K562 (cell line): ENCODE data around the gene GGPS1. TPM values are rescaled to one million over a fixed set of nuclear protein-coding genes. Genes with fewer than 3 reads are reported as not detected.

Source experiments
- ATAC-seq: fragments of 200-7000 bp; cut with Tn5 transposase; 3 replicates; pipeline ENCODE4 v1.9.1; 2020; ENCODE audit warnings: moderate library complexity
- BruUV-seq: library from RNA; stranded (reverse); fragments of 400-500 nt; replicated peaks from 2 replicates; lab custom pipeline; 2021; lab: Mats Ljungman, UMichigan
- CTCF ChIA-PET: fragments of 300-600 bp; formaldehyde crosslinking; extraction: SDS; loops from one replicate; lab custom pipeline; 2021; ENCODE audit warnings: low intra/inter-chr PET ratio; lab: Yijun Ruan, JAX
- POLR2A ChIA-PET: fragments of 300-600, 350-650 bp; sonication (Branson Sonifier 250); formaldehyde crosslinking; extraction: SDS; loops from one replicate; lab custom pipeline; 2021; ENCODE audit warnings: antibody characterized with exemption, inconsistent platforms; lab: Yijun Ruan, JAX
- DNase-seq, 4 experiments: peaks; one replicate each; pipeline versions ENCODE4 v3.0.0 to v3.0.0-alpha.2; 2011 to 2018; ENCODE audit warnings: low spot score in 3 of 4, mixed read lengths in 3 of 4; ENCODE audit errors: extremely low read depth in 1 of 4
- FAIRE-seq: peaks from 2 replicates; lab custom pipeline; 2011; peaks lifted over from hg19 to GRCh38; lab: Jason Lieb, UNC
- H2AFZ ChIP-seq: 2 replicates; pipeline ENCODE4 v1.6.0; 2011; ENCODE audit warnings: low read depth, low read length, control low read depth, inconsistent platforms
- H3K27ac ChIP-seq: fragments of 200-600 bp; 3 replicates; pipeline ENCODE4 v1.8.0; 2011; ENCODE audit warnings: low read depth, mild to moderate bottlenecking, control low read depth, inconsistent platforms, low read length, moderate library complexity, mixed read lengths; ENCODE audit errors: extremely low read depth
- H3K27me3 ChIP-seq, 2 experiments: fragments of 300-600 bp in 1 of 2; 2 replicates in 1 of 2; 3 replicates in 1 of 2; pipeline versions ENCODE4 v1.6.0 to v1.8.0; 2011; ENCODE audit warnings: inconsistent platforms in 2 of 2, low read length in 2 of 2, mild to moderate bottlenecking in 1 of 2, mixed read lengths in 1 of 2, moderate library complexity in 1 of 2; ENCODE audit not compliant: control insufficient read depth in 2 of 2, insufficient read depth in 2 of 2
- H3K36me3 ChIP-seq: fragments of 300-600 bp; 3 replicates; pipeline ENCODE4 v1.8.0; 2011; ENCODE audit warnings: mild to moderate bottlenecking, low read length, inconsistent platforms; ENCODE audit not compliant: control insufficient read depth, insufficient read depth
- H3K4me1 ChIP-seq, 2 experiments: fragments of 200-600 bp in 1 of 2; replicated peaks in 1 of 2; 2 replicates in 1 of 2; 3 replicates in 1 of 2; pipeline versions ENCODE4 v1.5.1 to v1.8.0; 2011; ENCODE audit warnings: inconsistent platforms in 2 of 2, low read length in 2 of 2, mild to moderate bottlenecking in 1 of 2, mixed read lengths in 1 of 2, moderate library complexity in 1 of 2; ENCODE audit not compliant: control insufficient read depth in 2 of 2, insufficient read depth in 2 of 2
- H3K4me2 ChIP-seq: 2 replicates; pipeline ENCODE4 v1.6.1; 2011; ENCODE audit warnings: low read length, control low read depth, inconsistent platforms, mixed read lengths; ENCODE audit not compliant: insufficient read depth
- H3K4me3 ChIP-seq: fragments of 200-600 bp; sonication (generic), shearing (Covaris generic); 2 replicates; pipeline ENCODE4 v1.5.1; 2016; ENCODE audit warnings: control low read depth, inconsistent platforms
- H3K79me2 ChIP-seq: fragments of 200-600 bp; 3 replicates; pipeline ENCODE4 v1.8.0; 2011; ENCODE audit warnings: low read length, inconsistent platforms; ENCODE audit not compliant: control insufficient read depth, insufficient read depth
- H3K9ac ChIP-seq, 2 experiments: 2 replicates each; pipeline versions ENCODE4 v1.6.0 to v1.6.1; 2011; ENCODE audit warnings: low read depth in 2 of 2, low read length in 2 of 2, control low read depth in 1 of 2, inconsistent platforms in 1 of 2, mild to moderate bottlenecking in 1 of 2, mixed read lengths in 1 of 2; ENCODE audit not compliant: insufficient read depth in 1 of 2
- H3K9me1 ChIP-seq: one replicate; pipeline ENCODE4 v1.6.0; 2011; ENCODE audit warnings: inconsistent platforms, mild to moderate bottlenecking, low read length, moderate library complexity; ENCODE audit not compliant: control insufficient read depth, insufficient read depth
- H3K9me3 ChIP-seq: replicated peaks from 2 replicates; pipeline ENCODE4 v1.5.1; 2011; ENCODE audit warnings: low read depth, low read length, inconsistent platforms; ENCODE audit not compliant: control insufficient read depth, insufficient read depth
- H4K20me1 ChIP-seq: replicated peaks from 2 replicates; pipeline ENCODE4 v1.6.1; 2011; ENCODE audit warnings: low read length, inconsistent platforms, mixed read lengths; ENCODE audit not compliant: control insufficient read depth, insufficient read depth
- ETV1 ChIP-seq: fragments of 450-650 bp; conservative IDR thresholded peaks from 2 replicates; pipeline ENCODE4 v1.6.1; 2016; ENCODE audit warnings: missing genetic modification characterization, control low read depth, low read depth, missing compliant biosample characterization
- FOXA3 ChIP-seq, 2 experiments: fragments of 450-650 bp in 1 of 2; sonication (generic) in 1 of 2; formaldehyde crosslinking; IDR thresholded peaks in 1 of 2; conservative IDR thresholded peaks in 1 of 2; 2 replicates each; pipeline versions ENCODE4 v1.4.0 to v1.8.0; 2020 to 2022; ENCODE audit warnings: mild to moderate bottlenecking in 2 of 2, missing genetic modification reagents in 1 of 2
- FOXK2 ChIP-seq, 2 experiments: fragments of 450-650 bp; IDR thresholded peaks in 1 of 2; conservative IDR thresholded peaks in 1 of 2; 2 replicates each; pipeline ENCODE4 v1.6.1; 2016; ENCODE audit warnings: low read depth in 2 of 2, mild to moderate bottlenecking in 1 of 2
- HDAC1 ChIP-seq, 2 experiments: fragments of 450-650 bp; IDR thresholded peaks; 2 replicates each; pipeline ENCODE4 v1.6.1; 2016 to 2017; ENCODE audit warnings: inconsistent platforms in 1 of 2, mild to moderate bottlenecking in 1 of 2, moderate library complexity in 1 of 2
- HDGF ChIP-seq: fragments of 450-650 bp; IDR thresholded peaks from 2 replicates; pipeline ENCODE4 v1.6.1; 2016
- JUND ChIP-seq, 2 experiments: IDR thresholded peaks; 2 replicates in 1 of 2; 3 replicates in 1 of 2; pipeline ENCODE4 v1.6.1; 2011; ENCODE audit warnings: borderline replicate concordance in 2 of 2, low read depth in 2 of 2, low read length in 2 of 2, improper control_type of control experiment in 1 of 2, missing biosample characterization in 1 of 2, missing genetic modification characterization in 1 of 2, missing genetic modification reagents in 1 of 2
- KLF16 ChIP-seq: IDR thresholded peaks from 2 replicates; pipeline ENCODE4 v1.6.1; 2016; ENCODE audit warnings: antibody characterized with exemption
- MEIS2 ChIP-seq: fragments of 450-650 bp; IDR thresholded peaks from 2 replicates; pipeline ENCODE4 v1.6.1; 2014; ENCODE audit warnings: mild to moderate bottlenecking; ENCODE audit not compliant: partially characterized antibody
- MYBL2 ChIP-seq, 2 experiments: fragments of 450-650 bp in 1 of 2; sonication (generic) in 1 of 2; formaldehyde crosslinking in 1 of 2; IDR thresholded peaks; 2 replicates each; pipeline versions ENCODE4 v1.6.1 to v1.8.1; 2017 to 2022; ENCODE audit warnings: borderline replicate concordance in 1 of 2, inconsistent platforms in 1 of 2, low read depth in 1 of 2, mild to moderate bottlenecking in 1 of 2, missing genetic modification reagents in 1 of 2, moderate library complexity in 1 of 2
- PHB ChIP-seq: fragments of 250-450 bp; sonication (Bioruptor Pico); IDR thresholded peaks from 2 replicates; pipeline ENCODE4 v1.5.0; 2021
- PHF8 ChIP-seq: fragments of 200-600 bp; sonication (generic); IDR thresholded peaks from 2 replicates; pipeline ENCODE4 v1.6.1; 2012; ENCODE audit warnings: mixed run types, mild to moderate bottlenecking, inconsistent platforms, low read length, moderate library complexity, borderline replicate concordance
- TCF7L2 ChIP-seq: fragments of 150-350 bp; IDR thresholded peaks from 2 replicates; pipeline ENCODE4 v1.6.1; 2016; ENCODE audit warnings: low read depth, mild to moderate bottlenecking, low read length, moderate library complexity
- TRIM24 ChIP-seq, 2 experiments: fragments of 450-650 bp; IDR thresholded peaks; 2 replicates each; pipeline ENCODE4 v1.6.1; 2016
- YY1 ChIP-seq, 3 experiments: IDR thresholded peaks; 2 replicates each; pipeline ENCODE4 v1.6.1; 2011; ENCODE audit warnings: low read length in 2 of 3, mild to moderate bottlenecking in 2 of 3, moderate library complexity in 2 of 3, borderline replicate concordance in 1 of 3, control low read depth in 1 of 3, low read depth in 1 of 3; ENCODE audit not compliant: insufficient read depth in 3 of 3, insufficient replicate concordance in 2 of 3, control insufficient read depth in 1 of 3, insufficient read length in 1 of 3; ENCODE audit errors: extremely low read depth in 1 of 3
- ZNF354B ChIP-seq: fragments of 250-450 bp; sonication (Bioruptor Pico); IDR thresholded peaks from 2 replicates; pipeline ENCODE4 v1.4.0; 2020
- WGBS: fragments of 100-300 bp; shearing (Covaris generic); methylation state at CpG from one replicate; pipeline ENCODE4 v1.1.6; 2016; ENCODE audit warnings: low coverage, mixed read lengths; ENCODE audit not compliant: insufficient coverage; ENCODE audit errors: missing lambda C conversion rate; 5-methylcytosine and 5-hydroxymethylcytosine counted together
- in situ Hi-C: fragments of 300-500 bp; cut with MboI; formaldehyde crosslinking; loops from 4 replicates; pipeline ENCODE4 v1.15.0; 2018; ENCODE audit warnings: inconsistent platforms, mixed read lengths
- intact Hi-C: fragments of 100-400 bp; cut with micrococcal nuclease; formaldehyde crosslinking; loops from 2 replicates; pipeline ENCODE4 v1.14.2; 2022
- polyA plus RNA-seq, 8 experiments: library from polyadenylated mRNA; depleted of rRNA in 4 of 8; stranded (reverse) in 5 of 8; unstranded in 3 of 8; fragments of >200 nt; fragmentation: Nextera tagmentation in 2 of 8; fragmentation: Illumina TruSeq in 1 of 8; extraction: Ambion mirVana in 2 of 8; extraction: Trizol in 1 of 8; gene quantifications; 2 replicates each; pipeline versions ENCODE4 v1.2.1 to v1.2.3, GENCODE V29; 2011 to 2014; ENCODE audit warnings: inconsistent platforms in 1 of 8, missing spikeins in 1 of 8
- total RNA-seq, 7 experiments: library from RNA; depleted of rRNA in 6 of 7; stranded (reverse); fragments of >200 nt in 6 of 7; fragmentation: Illumina TruSeq in 2 of 7; extraction: Trizol in 2 of 7; gene quantifications; 2 replicates each; pipeline versions ENCODE4 v1.2.1 to v1.2.3, GENCODE V29; 2011 to 2021; ENCODE audit warnings: low replicate concordance in 1 of 7
- TF ChIP-seq, protein P1 (sequence below), 2 experiments: fragments of 450-650 bp in 1 of 2; sonication (generic) in 1 of 2; formaldehyde crosslinking in 1 of 2; IDR thresholded peaks in 1 of 2; conservative IDR thresholded peaks in 1 of 2; 2 replicates each; pipeline versions ENCODE4 v1.6.1 to v1.8.1; 2016 to 2023; ENCODE audit warnings: mild to moderate bottlenecking in 2 of 2, moderate library complexity in 2 of 2, inconsistent platforms in 1 of 2, missing genetic modification reagents in 1 of 2
- TF ChIP-seq, protein P2 (sequence below): fragments of 250-450 bp; sonication (Bioruptor Pico); IDR thresholded peaks from 2 replicates; pipeline ENCODE4 v1.4.0; 2020; ENCODE audit warnings: mild to moderate bottlenecking, moderate library complexity
- TF ChIP-seq, protein P3 (sequence below): sonication (generic); formaldehyde crosslinking; IDR thresholded peaks from 2 replicates; pipeline ENCODE4 v1.9.0; 2022; ENCODE audit warnings: mild to moderate bottlenecking, missing genetic modification reagents

GGPS1 gene
- total and polyA plus RNA-seq, 9 of the 15 experiments (the other 6 are each of a cell fraction or from before 2014, with no cell fraction given), result 18.8 to 104 (median 56.3) TPM

DNA sequence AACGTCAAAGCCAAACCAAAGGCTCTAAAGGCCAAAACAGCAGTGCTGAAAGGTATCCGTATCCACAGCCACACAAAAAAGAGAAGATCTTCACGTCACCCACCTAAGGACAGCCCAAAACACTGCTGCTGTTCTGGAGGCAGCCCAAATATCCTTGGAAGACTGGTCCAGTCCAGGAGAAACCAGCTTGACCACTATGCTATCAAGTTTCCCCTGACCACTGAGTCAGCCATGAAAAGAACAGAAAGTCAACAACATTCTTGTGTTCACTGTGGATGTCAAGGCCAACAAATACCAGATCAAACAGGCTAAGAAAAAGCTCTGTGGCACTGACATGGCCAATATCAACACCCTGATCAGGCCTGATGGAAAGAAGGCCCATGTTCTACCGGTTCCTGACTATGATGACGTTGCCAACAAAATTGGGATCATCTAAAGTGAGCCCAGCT lies 32.4 kb upstream of the GGPS1 start:
- 53% methylated on average over 5 of the region's 5 CpGs for WGBS
- BruUV-seq, result no TSS peak
- Histone ChIP-seq H3K79me2 (peaks cover 96% of the 10 kb centered on the region), H3K9me1 (peaks cover 3% of the 10 kb centered on the region), H3K4me3 (no peak overlapping the region), H4K20me1 (peaks cover 21% of the 10 kb centered on the region; the same call in 1 of the 2 replicates), H3K9ac (peak overlapping the region; percentile 9 to 74; a peak in 1 of 4 replicates), H3K27me3 (no peaks in the 10 kb centered on the region), H3K4me1 (peaks cover 17 to 37% of the 10 kb centered on the region in 2 experiments), H2AFZ (no peak overlapping the region), H3K27ac (peak overlapping the region; percentile 54), H3K9me3 (no peaks in the 10 kb centered on the region), H3K36me3 (no peaks in the 10 kb centered on the region), H3K4me2 (peak overlapping the region; percentile 24)
- peak; percentile 6 for FAIRE-seq
- intact Hi-C loops, result no loop called here
- ATAC-seq, result peak; percentile 7
- CTCF ChIA-PET, result no interaction called here
- peak in 1 of 4 experiments; percentile 51 for DNase-seq
- in situ Hi-C loops, result no loop called here
- POLR2A ChIA-PET, result interaction anchor here (1.8 to 2.2 kb wide), 2 partner anchors 9 to 12 kb away, joined by 4 to 5 read pairs; no protein-coding TSS in a partner anchor
- TF ChIP-seq FOXA3 (CRISPR knock-in tag; conservative IDR thresholded peaks at IDR 0.05 in 1 of 2, IDR thresholded peaks at IDR 0.05 in 1 of 2) (peak in 1 of 2 experiments; percentile 80; a peak in 2 of 4 replicates), FOXK2 (conservative IDR thresholded peaks at IDR 0.05 in 1 of 2, IDR thresholded peaks at IDR 0.05 in 1 of 2; ENCODE audit: low read depth in 2 of 2) (peak; percentile 37 to 58; a peak in 3 of 4 replicates), MEIS2 (peak; percentile 18), JUND (IDR thresholded peaks at IDR 0.05; ENCODE audit: borderline replicate concordance, low read depth, low read length) (0 out of 2 replicates have a peak, but pooled peaks have one; percentile 19), JUND (tag; IDR thresholded peaks at IDR 0.05; ENCODE audit: borderline replicate concordance, low read depth, low read length) (no peak), ZNF354B (CRISPR knock-in tag) (no peak), TCF7L2 (no peak), HDGF (0 out of 2 replicates have a peak, but pooled peaks have one; percentile 57), PHF8 (no peak), KLF16 (peak; percentile 85), HDAC1 (IDR thresholded peaks at IDR 0.05) (peak in 1 of 2 experiments; percentile 32; a peak in 1 of 4 replicates), YY1 (IDR thresholded peaks at IDR 0.05; ENCODE audit: borderline replicate concordance in 1 of 3, control insufficient read depth in 1 of 3, extremely low read depth in 1 of 3, insufficient read depth in 3 of 3, insufficient read length in 1 of 3, insufficient replicate concordance in 2 of 3, low read depth in 1 of 3, low read length in 2 of 3) (peak in 1 of 3 experiments; percentile 54), MYBL2 (IDR thresholded peaks at IDR 0.05; ENCODE audit: low read depth) (no peak), MYBL2 (CRISPR knock-in tag; IDR thresholded peaks at IDR 0.05; ENCODE audit: borderline replicate concordance) (no peak), PHB (CRISPR knock-in tag) (no peak), ETV1 (tag) (no peak), TRIM24 (IDR thresholded peaks at IDR 0.05) (peak; percentile 33 to 47; a peak in 2 of 4 replicates)
- TF ChIP-seq, protein P1, sequence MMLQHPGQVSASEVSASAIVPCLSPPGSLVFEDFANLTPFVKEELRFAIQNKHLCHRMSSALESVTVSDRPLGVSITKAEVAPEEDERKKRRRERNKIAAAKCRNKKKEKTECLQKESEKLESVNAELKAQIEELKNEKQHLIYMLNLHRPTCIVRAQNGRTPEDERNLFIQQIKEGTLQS (IDR thresholded peaks at IDR 0.05), result peak; percentile 19; the same call in 1 of the 2 replicates
- TF ChIP-seq, protein P1 (CRISPR knock-in tag; conservative IDR thresholded peaks at IDR 0.05), result no peak
- TF ChIP-seq, protein P2, sequence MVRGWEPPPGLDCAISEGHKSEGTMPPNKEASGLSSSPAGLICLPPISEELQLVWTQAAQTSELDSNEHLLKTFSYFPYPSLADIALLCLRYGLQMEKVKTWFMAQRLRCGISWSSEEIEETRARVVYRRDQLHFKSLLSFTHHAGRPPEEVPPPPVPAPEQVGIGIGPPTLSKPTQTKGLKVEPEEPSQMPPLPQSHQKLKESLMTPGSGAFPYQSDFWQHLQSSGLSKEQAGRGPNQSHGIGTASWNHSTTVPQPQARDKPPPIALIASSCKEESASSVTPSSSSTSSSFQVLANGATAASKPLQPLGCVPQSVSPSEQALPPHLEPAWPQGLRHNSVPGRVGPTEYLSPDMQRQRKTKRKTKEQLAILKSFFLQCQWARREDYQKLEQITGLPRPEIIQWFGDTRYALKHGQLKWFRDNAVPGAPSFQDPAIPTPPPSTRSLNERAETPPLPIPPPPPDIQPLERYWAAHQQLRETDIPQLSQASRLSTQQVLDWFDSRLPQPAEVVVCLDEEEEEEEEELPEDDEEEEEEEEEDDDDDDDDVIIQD (CRISPR knock-in tag), result no peak
- TF ChIP-seq, protein P3, sequence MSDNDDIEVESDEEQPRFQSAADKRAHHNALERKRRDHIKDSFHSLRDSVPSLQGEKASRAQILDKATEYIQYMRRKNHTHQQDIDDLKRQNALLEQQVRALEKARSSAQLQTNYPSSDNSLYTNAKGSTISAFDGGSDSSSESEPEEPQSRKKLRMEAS (CRISPR knock-in tag), result peak; percentile 21; the same call in 1 of the 2 replicates
